SU-DHL-6 (cell line): ENCODE results near the gene HSP90AB1.

Source experiments
- CTCF ChIP-seq: fragments of 200-600 bp; sonication (generic); IDR thresholded peaks from one replicate; pipeline ENCODE4 v1.5.1; 2017; ENCODE audit warnings: antibody characterized with exemption, mild to moderate bottlenecking, low read length, moderate library complexity; ENCODE audit not compliant: insufficient read depth, poor library complexity, severe bottlenecking
- EZH2phosphoT487 ChIP-seq: fragments of 200-600 bp; sonication (generic), shearing (Covaris generic); conservative IDR thresholded peaks from 2 replicates; pipeline ENCODE4 v1.6.1; 2018; ENCODE audit warnings: mild to moderate bottlenecking, antibody characterized with exemption, low read length, moderate library complexity, mixed read lengths

GRCh38 chr6:44237021-44237812 is 9.7 kb upstream of the HSP90AB1 start:
- no peak for TF ChIP-seq CTCF
- TF ChIP-seq EZH2phosphoT487, result no peak
